GM04503 (cell line): ENCODE data around the gene ARHGEF25.

Source experiments
- DNase-seq: peaks from one replicate; pipeline ENCODE4 v3.0.0-alpha.2; 2012; ENCODE audit warnings: low read depth

Gene ARHGEF25

GRCh38 chr12:57621497-57622292 is 10.5 kb downstream of the ARHGEF25 start:
- DNase-seq, result no peak

GRCh38 chr12:57622293-57623245 is 11.3 kb downstream of the ARHGEF25 start:
- DNase-seq, result no peak

- no peak for DNase-seq
Measured at GRCh38 chr12:57623385-57623784, 12.2 kb downstream of the ARHGEF25 start.

- DNase-seq, result no peak
Measured at GRCh38 chr12:57623811-57624390, 12.7 kb downstream of the ARHGEF25 start.

- DNase-seq, result no peak
Measured at GRCh38 chr12:57624441-57625220, 13.4 kb downstream of the ARHGEF25 start.

- DNase-seq, result no peak
Measured at GRCh38 chr12:57625261-57626032, 14.2 kb downstream of the ARHGEF25 start.

- no peak for DNase-seq
Measured at GRCh38 chr12:57626111-57626920, 15.1 kb downstream of the ARHGEF25 start.

GRCh38 chr12:57626921-57627445 is 15.7 kb downstream of the ARHGEF25 start:
- DNase-seq, result no peak

- no peak for DNase-seq
Measured at GRCh38 chr12:57627501-57628279, 16.5 kb downstream of the ARHGEF25 start.

GRCh38 chr12:57628280-57629191 is 17.3 kb downstream of the ARHGEF25 start:
- no peak for DNase-seq

GRCh38 chr12:57629897-57630471 is 18.7 kb downstream of the ARHGEF25 start:
- DNase-seq, result no peak

GRCh38 chr12:57630891-57631433 is 19.7 kb downstream of the ARHGEF25 start:
- DNase-seq, result no peak

- DNase-seq, result no peak
Measured at GRCh38 chr12:57631566-57632072, 20.4 kb downstream of the ARHGEF25 start.

GRCh38 chr12:57632073-57632957 is 21.1 kb downstream of the ARHGEF25 start:
- DNase-seq, result no peak

- no peak for DNase-seq
Measured at GRCh38 chr12:57632958-57633840, 22.0 kb downstream of the ARHGEF25 start, which contains the start of gene B4GALNT1. B4GALNT1 (minus strand) TSS chr12:57633201; CDS start chr12:57632132, 1,069 bp downstream.
